Measurements from ENCODE around the gene SMG6. TPM values are rescaled to one million over a fixed set of nuclear protein-coding genes. Genes with fewer than 3 reads are reported as not detected.

Gene SMG6
- total and polyA plus RNA-seq, 2 experiments from 2014 or later, result 23.0 to 50.8 TPM

GRCh38 chr17:2074919-2075318, 228.7 kb downstream of the SMG6 start:
- no peak for TF ChIP-seq CTCF (IDR thresholded peaks at IDR 0.05; ENCODE audit: low read depth, low read length)
- peaks cover 8% of the 10 kb centered on the region for H3K36me3 ChIP-seq

GRCh38 chr17:2071455-2072281, 231.9 kb downstream of the SMG6 start:
- peaks cover 23% of the 10 kb centered on the region for H3K4me1 ChIP-seq (ENCODE audit: low read depth)
- H3K36me3 ChIP-seq, result no peaks in the 10 kb centered on the region
- H3K4me3 ChIP-seq, result no peak overlapping the region
- TF ChIP-seq CTCF (IDR thresholded peaks at IDR 0.05; ENCODE audit: low read depth, low read length), result no peak
- peak in 1 of 2 donors; percentile 80 for DNase-seq (ENCODE audit: low read depth in 1 of 2, low spot score in 1 of 2)
- H3K27me3 ChIP-seq, result no peaks in the 10 kb centered on the region
- no peaks in the 10 kb centered on the region for H3K9me3 ChIP-seq (ENCODE audit: low read depth)
- H3K27ac ChIP-seq, result no peak overlapping the region

More at GRCh38 chr17:2074919-2075318, 228.7 kb downstream of the SMG6 start:
- Histone ChIP-seq H3K9me3 (ENCODE audit: low read depth) (no peaks in the 10 kb centered on the region), H3K4me1 (ENCODE audit: low read depth) (peaks cover 35% of the 10 kb centered on the region), H3K4me3 (no peak overlapping the region), H3K27ac (peak overlapping the region; percentile 85), H3K27me3 (no peaks in the 10 kb centered on the region)
- DNase-seq (ENCODE audit: low read depth in 1 of 2, low spot score in 1 of 2), result no peak

- Histone ChIP-seq H3K27me3 (no peaks in the 10 kb centered on the region), H3K27ac (no peak overlapping the region), H3K9me3 (ENCODE audit: low read depth) (no peaks in the 10 kb centered on the region), H3K36me3 (no peaks in the 10 kb centered on the region), H3K4me3 (no peak overlapping the region), H3K4me1 (ENCODE audit: low read depth) (peaks cover 16% of the 10 kb centered on the region)
- TF ChIP-seq CTCF (IDR thresholded peaks at IDR 0.05; ENCODE audit: low read depth, low read length), result no peak
- no peak for DNase-seq (ENCODE audit: low read depth in 1 of 2, low spot score in 1 of 2)
Observed at GRCh38 chr17:2071024-2071385, 232.6 kb downstream of the SMG6 start.

GRCh38 chr17:2070241-2071023, 233.2 kb downstream of the SMG6 start:
- TF ChIP-seq CTCF (IDR thresholded peaks at IDR 0.05; ENCODE audit: low read depth, low read length), result no peak
- Histone ChIP-seq H3K36me3 (no peaks in the 10 kb centered on the region), H3K27ac (no peak overlapping the region), H3K9me3 (ENCODE audit: low read depth) (no peaks in the 10 kb centered on the region), H3K4me3 (no peak overlapping the region), H3K27me3 (no peaks in the 10 kb centered on the region), H3K4me1 (ENCODE audit: low read depth) (peaks cover 10% of the 10 kb centered on the region)
- DNase-seq (ENCODE audit: low read depth in 1 of 2, low spot score in 1 of 2), result no peak

- Histone ChIP-seq H3K27me3 (no peaks in the 10 kb centered on the region), H3K27ac (peak overlapping the region; percentile 12), H3K9me3 (ENCODE audit: low read depth) (no peaks in the 10 kb centered on the region), H3K4me3 (no peak overlapping the region), H3K4me1 (ENCODE audit: low read depth) (peaks cover 8% of the 10 kb centered on the region), H3K36me3 (peaks cover 6% of the 10 kb centered on the region)
- no peak for TF ChIP-seq CTCF (IDR thresholded peaks at IDR 0.05; ENCODE audit: low read depth, low read length)
- DNase-seq (ENCODE audit: low read depth in 1 of 2, low spot score in 1 of 2), result peak in 1 of 2 donors; percentile 31
Observed at GRCh38 chr17:2068519-2069051, 235.0 kb downstream of the SMG6 start.

Data from cardiac muscle cell (in vitro differentiated cells and primary cell).